Measurements from ENCODE around the gene F8.

Gene F8

GRCh38 chrX:154812341-154813101, 210.0 kb downstream of the F8 start:
- FAIRE-seq: no peak

- no peak for FAIRE-seq
Measured at GRCh38 chrX:154809939-154810665, 212.4 kb downstream of the F8 start.

GRCh38 chrX:154806837-154807501, 215.6 kb downstream of the F8 start:
- FAIRE-seq: no peak

GRCh38 chrX:154805696-154806091, 216.8 kb downstream of the F8 start:
- FAIRE-seq: no peak

GRCh38 chrX:154804957-154805695, 217.4 kb downstream of the F8 start, which contains the start of gene MPP1:
Gene MPP1, minus strand, starts transcription at chrX:154805485. Its CDS starts 112 bp downstream, at chrX:154805373.
- FAIRE-seq: no peak

- no peak for FAIRE-seq
Measured at GRCh38 chrX:154804261-154804956, 218.1 kb downstream of the F8 start.

GRCh38 chrX:154802947-154803346, 219.6 kb downstream of the F8 start:
- no peak for FAIRE-seq

- FAIRE-seq: no peak
Measured at GRCh38 chrX:154800478-154801210, 221.9 kb downstream of the F8 start.

GRCh38 chrX:154799556-154800348, 222.8 kb downstream of the F8 start:
- no peak for FAIRE-seq

- FAIRE-seq: no peak
Measured at GRCh38 chrX:154797006-154797405, 225.5 kb downstream of the F8 start.

GRCh38 chrX:154795016-154795415, 227.5 kb downstream of the F8 start:
- FAIRE-seq: no peak

GRCh38 chrX:154793084-154793795, 229.3 kb downstream of the F8 start:
- FAIRE-seq: no peak

GRCh38 chrX:154791939-154792338, 230.6 kb downstream of the F8 start:
- FAIRE-seq: no peak

- FAIRE-seq: no peak
Measured at GRCh38 chrX:154791467-154791866, 231.1 kb downstream of the F8 start.

Data from A204.1 (cell line).